ENCODE data around the gene CLDN18. TPM values are rescaled to one million over a fixed set of nuclear protein-coding genes. Genes with fewer than 3 reads are reported as not detected.

The CLDN18 gene
- total and polyA plus RNA-seq, 2 of the 8 experiments (the other 6 are each of a cell fraction or from before 2014, with no cell fraction given), result not detected

GRCh38 chr3:137988982-137989381 is 21.0 kb upstream of the CLDN18 start:
- Histone ChIP-seq H2BK5ac (ENCODE audit: low read depth, low read length) (no peak overlapping the region), H3K14ac (ENCODE audit: insufficient read length) (no peak overlapping the region), H3K36me3 (ENCODE audit: control insufficient read depth in 2 of 4, insufficient read depth in 4 of 4, low read length in 3 of 4) (no peaks in the 10 kb centered on the region), H3K4ac (replicated peaks; ENCODE audit: insufficient read length, low read depth, low read length) (no peak overlapping the region), H3K4me3 (ENCODE audit: extremely low read depth in 1 of 4, insufficient read depth in 2 of 4, low read depth in 3 of 4, low read length in 4 of 4) (no peak overlapping the region), H4K8ac (ENCODE audit: extremely low read depth, insufficient read depth, low read length) (no peak overlapping the region), H3K9me3 (ENCODE audit: insufficient read depth in 2 of 2, low read depth in 1 of 2, low read length in 1 of 2) (0 out of 4 replicates have a peak, but pooled peaks cover 0 to 1% of the 10 kb centered on the region in 2 experiments), H2AK5ac (ENCODE audit: low read depth, low read length) (no peak overlapping the region), H3K79me1 (ENCODE audit: low read depth, low read length) (no peaks in the 10 kb centered on the region), H2AFZ (ENCODE audit: low read length) (no peak overlapping the region), H3K56ac (replicated peaks; ENCODE audit: insufficient read length, low read depth, low read length) (no peak overlapping the region), H3K27ac (ENCODE audit: low read depth, low read length) (no peak overlapping the region), H3K4me2 (ENCODE audit: insufficient read depth in 1 of 2, low read depth in 2 of 2, low read length in 2 of 2) (no peak overlapping the region), H4K91ac (replicated peaks; ENCODE audit: insufficient read length, low read length) (no peak overlapping the region), H2BK120ac (replicated peaks; ENCODE audit: low read depth, low read length) (no peak overlapping the region), H3K18ac (ENCODE audit: extremely low read depth, low read length) (no peak overlapping the region), H3K23me2 (ENCODE audit: low read depth, low read length) (no peaks in the 10 kb centered on the region), H3K79me2 (ENCODE audit: control insufficient read depth in 1 of 2, insufficient read depth in 2 of 2, low read length in 2 of 2) (no peaks in the 10 kb centered on the region), H3K4me1 (replicated peaks in 1 of 4; ENCODE audit: control insufficient read depth in 3 of 4, insufficient read depth in 4 of 4, low read length in 3 of 4) (no peaks in the 10 kb centered on the region), H4K5ac (ENCODE audit: insufficient read length, low read depth, low read length) (no peak overlapping the region), H4K20me1 (replicated peaks in 1 of 2; ENCODE audit: control insufficient read depth in 1 of 2, insufficient read depth in 2 of 2, low read length in 2 of 2) (no peaks in the 10 kb centered on the region), H2BK20ac (ENCODE audit: low read length) (no peak overlapping the region), H3K27me3 (replicated peaks in 1 of 4; ENCODE audit: control insufficient read depth in 3 of 4, extremely low read depth in 1 of 4, insufficient read depth in 3 of 4, low read length in 3 of 4) (no peaks in the 10 kb centered on the region), H3K23ac (ENCODE audit: insufficient read length) (no peak overlapping the region), H3K9ac (replicated peaks in 1 of 4; ENCODE audit: extremely low read depth in 1 of 4, low read depth in 3 of 4, low read length in 3 of 4) (no peak overlapping the region), H2BK12ac (ENCODE audit: low read depth, low read length) (no peak overlapping the region), H2BK15ac (ENCODE audit: low read length) (no peak overlapping the region)
- FAIRE-seq (no peak), DNase-seq (ENCODE audit: low read depth in 1 of 2, low spot score in 2 of 2) (no peak)
- ChIA-PET CTCF (ENCODE audit: partially characterized antibody) (interaction anchor here (0.6 to 1.9 kb wide), 4 partner anchors 10 to 63 kb away, joined by 3 to 9 read pairs (median 4); no protein-coding TSS in a partner anchor), POLR2A (ENCODE audit: partially characterized antibody) (interaction anchor here (1.0 kb wide), 1 partner anchor 8 kb away, joined by 3 read pairs; no protein-coding TSS in a partner anchor)
- WGBS, 2 experiments (ENCODE audit: extremely low coverage in 1 of 2, insufficient coverage in 1 of 2, insufficient read length in 1 of 2, insufficient replicate concordance in 2 of 2, low coverage in 1 of 2, low lambda C conversion rate in 2 of 2, missing lambda C conversion rate in 1 of 2), result 90% methylated on average over 3 of the region's 3 CpGs; no CpG with 5 or more reads in 1 of the 2 experiments
- TF ChIP-seq POU5F1 (IDR thresholded peaks at IDR 0.05; ENCODE audit: low read depth, low read length), result no peak
- no peak for TF ChIP-seq ATF3 (IDR thresholded peaks at IDR 0.05; ENCODE audit: insufficient read depth, low read depth, low read length)
- TF ChIP-seq SUZ12 (IDR thresholded peaks at IDR 0.05; ENCODE audit: low read length), result no peak
- TF ChIP-seq CBX8 (IDR thresholded peaks at IDR 0.05; ENCODE audit: borderline replicate concordance, low read depth, low read length), result no peak
- no peak for TF ChIP-seq POLR2AphosphoS5 (IDR thresholded peaks at IDR 0.05; ENCODE audit: low read depth, low read length)
- no peak for TF ChIP-seq MAFK (IDR thresholded peaks at IDR 0.05; ENCODE audit: low read depth, low read length)
- TF ChIP-seq TAF7 (optimal IDR thresholded peaks at IDR 0.05; ENCODE audit: borderline replicate concordance, low read depth, low read length), result no peak
- TF ChIP-seq CEBPB (IDR thresholded peaks at IDR 0.05; ENCODE audit: low read depth, low read length), result no peak
- TF ChIP-seq CTCF (IDR thresholded peaks at IDR 0.05; ENCODE audit: control extremely low read depth in 1 of 3, insufficient read depth in 1 of 3, low read depth in 1 of 3, low read length in 3 of 3), result no peak
